H1 (cell line): Measurements from ENCODE around the gene CLEC12A. TPM values are rescaled to one million over a fixed set of nuclear protein-coding genes. Genes with fewer than 3 reads are reported as not detected.

ENCODE experiments used
- CTCF ChIA-PET: fragments of 300-600 bp; sonication (Branson Sonifier 250); formaldehyde crosslinking; loops from one replicate; lab custom pipeline; 2021; ENCODE audit not compliant: partially characterized antibody; lab: Charles Lee
- POLR2A ChIA-PET: fragments of 300-600 bp; sonication (Branson Sonifier 250); formaldehyde crosslinking; loops from one replicate; lab custom pipeline; 2021; ENCODE audit warnings: inconsistent platforms; ENCODE audit not compliant: partially characterized antibody; lab: Charles Lee
- DNase-seq, 2 experiments: peaks; one replicate each; pipeline versions ENCODE4 v3.0.0 to v3.0.0-alpha.2; 2010 to 2022; ENCODE audit warnings: low spot score in 2 of 2, low read depth in 1 of 2, mixed read lengths in 1 of 2
- FAIRE-seq: peaks from 2 replicates; lab custom pipeline; 2011; peaks lifted over from hg19 to GRCh38; lab: Jason Lieb, UNC
- H2AFZ ChIP-seq: 2 replicates; pipeline ENCODE4 v1.8.1; 2012; ENCODE audit warnings: low read length, inconsistent platforms
- H2AK5ac ChIP-seq: 2 replicates; pipeline ENCODE4 v1.6.1; 2013; ENCODE audit warnings: low read depth, low read length
- H2BK120ac ChIP-seq: replicated peaks from 2 replicates; pipeline ENCODE3; 2013; ENCODE audit warnings: low read depth, low read length, inconsistent platforms
- H2BK12ac ChIP-seq: 2 replicates; pipeline ENCODE4 v1.6.1; 2013; ENCODE audit warnings: low read depth, low read length
- H2BK15ac ChIP-seq: 2 replicates; pipeline ENCODE4 v1.6.1; 2013; ENCODE audit warnings: low read length
- H2BK20ac ChIP-seq: 2 replicates; pipeline ENCODE4 v1.6.1; 2013; ENCODE audit warnings: low read length
- H2BK5ac ChIP-seq: 2 replicates; pipeline ENCODE4 v1.6.1; 2013; ENCODE audit warnings: low read depth, low read length
- H3K14ac ChIP-seq: 2 replicates; pipeline ENCODE4 v1.6.1; 2013; ENCODE audit warnings: inconsistent platforms; ENCODE audit not compliant: insufficient read length
- H3K18ac ChIP-seq: 2 replicates; pipeline ENCODE4 v1.6.1; 2013; ENCODE audit warnings: low read length; ENCODE audit errors: extremely low read depth
- H3K23ac ChIP-seq: 2 replicates; pipeline ENCODE4 v1.6.1; 2013; ENCODE audit warnings: inconsistent platforms; ENCODE audit not compliant: insufficient read length
- H3K23me2 ChIP-seq: 2 replicates; pipeline ENCODE4 v1.6.1; 2013; ENCODE audit warnings: low read depth, low read length
- H3K27ac ChIP-seq: 2 replicates; pipeline ENCODE4 v1.6.1; 2011; ENCODE audit warnings: low read depth, low read length, inconsistent platforms
- H3K27me3 ChIP-seq, 4 experiments: replicated peaks in 1 of 4; 1 replicate in 1 of 4; 2 replicates in 3 of 4; pipeline versions ENCODE4 v1.6.1 to v1.8.1; 2011 to 2013; ENCODE audit warnings: low read length in 3 of 4, mild to moderate bottlenecking in 3 of 4, inconsistent platforms in 2 of 4, mixed read lengths in 2 of 4, moderate library complexity in 1 of 4; ENCODE audit not compliant: control insufficient read depth in 3 of 4, insufficient read depth in 3 of 4; ENCODE audit errors: extremely low read depth in 1 of 4
- H3K36me3 ChIP-seq, 4 experiments: 2 replicates each; pipeline versions ENCODE4 v1.6.1 to v1.8.1; 2011 to 2013; ENCODE audit warnings: mild to moderate bottlenecking in 4 of 4, low read length in 3 of 4, moderate library complexity in 2 of 4, control low read depth in 1 of 4, inconsistent platforms in 1 of 4; ENCODE audit not compliant: insufficient read depth in 4 of 4, control insufficient read depth in 2 of 4
- H3K4ac ChIP-seq: replicated peaks from 2 replicates; pipeline ENCODE3; 2013; ENCODE audit warnings: low read length, low read depth, mixed read lengths, inconsistent platforms; ENCODE audit not compliant: insufficient read length
- H3K4me1 ChIP-seq, 4 experiments: replicated peaks in 1 of 4; 1 replicate in 1 of 4; 2 replicates in 3 of 4; pipeline versions ENCODE4 v1.6.1 to v1.8.1; 2011 to 2013; ENCODE audit warnings: low read length in 3 of 4, inconsistent platforms in 2 of 4, mixed read lengths in 1 of 4; ENCODE audit not compliant: insufficient read depth in 4 of 4, control insufficient read depth in 3 of 4
- H3K4me2 ChIP-seq, 2 experiments: 2 replicates each; pipeline versions ENCODE4 v1.6.1 to v1.8.1; 2011 to 2013; ENCODE audit warnings: low read depth in 2 of 2, low read length in 2 of 2, control low read depth in 1 of 2, inconsistent platforms in 1 of 2, mild to moderate bottlenecking in 1 of 2; ENCODE audit not compliant: insufficient read depth in 1 of 2
- H3K4me3 ChIP-seq, 4 experiments: fragments of 200-600, 300-600 bp in 1 of 4; sonication (generic), shearing (Covaris generic), sonication (Bioruptor Twin) in 1 of 4; 2 replicates each; pipeline versions ENCODE4 v1.5.1 to v1.8.1; 2011 to 2016; ENCODE audit warnings: low read length in 4 of 4, low read depth in 3 of 4, control low read depth in 2 of 4, inconsistent platforms in 2 of 4, mild to moderate bottlenecking in 2 of 4, mixed read lengths in 1 of 4, moderate library complexity in 1 of 4; ENCODE audit not compliant: insufficient read depth in 2 of 4; ENCODE audit errors: extremely low read depth in 1 of 4
- H3K56ac ChIP-seq: replicated peaks from 2 replicates; pipeline ENCODE3; 2013; ENCODE audit warnings: low read depth, mild to moderate bottlenecking, mixed read lengths, low read length, inconsistent platforms; ENCODE audit not compliant: insufficient read length
- H3K79me1 ChIP-seq: 2 replicates; pipeline ENCODE4 v1.6.1; 2013; ENCODE audit warnings: low read depth, low read length, control low read depth
- H3K79me2 ChIP-seq, 2 experiments: 2 replicates each; pipeline versions ENCODE4 v1.6.1 to v1.8.1; 2012 to 2013; ENCODE audit warnings: low read length in 2 of 2, mild to moderate bottlenecking in 2 of 2, inconsistent platforms in 1 of 2; ENCODE audit not compliant: insufficient read depth in 2 of 2, control insufficient read depth in 1 of 2
- H3K9ac ChIP-seq, 4 experiments: replicated peaks in 1 of 4; 1 replicate in 1 of 4; 2 replicates in 3 of 4; pipeline versions ENCODE4 v1.6.1 to v1.8.1; 2011 to 2013; ENCODE audit warnings: low read depth in 3 of 4, low read length in 3 of 4, control low read depth in 2 of 4, mild to moderate bottlenecking in 2 of 4, moderate library complexity in 2 of 4, inconsistent platforms in 1 of 4; ENCODE audit errors: extremely low read depth in 1 of 4
- H3K9me3 ChIP-seq, 2 experiments: 2 replicates each; pipeline versions ENCODE4 v1.6.1 to v1.8.1; 2012 to 2013; ENCODE audit warnings: mild to moderate bottlenecking in 2 of 2, moderate library complexity in 2 of 2, control low read depth in 1 of 2, inconsistent platforms in 1 of 2, low read depth in 1 of 2, low read length in 1 of 2, mixed read lengths in 1 of 2; ENCODE audit not compliant: insufficient read depth in 2 of 2
- H4K20me1 ChIP-seq, 2 experiments: replicated peaks in 1 of 2; 2 replicates each; pipeline versions ENCODE3 to v1.8.1; 2011 to 2013; ENCODE audit warnings: inconsistent platforms in 2 of 2, low read length in 2 of 2, mild to moderate bottlenecking in 1 of 2; ENCODE audit not compliant: insufficient read depth in 2 of 2, control insufficient read depth in 1 of 2
- H4K5ac ChIP-seq: 2 replicates; pipeline ENCODE4 v1.6.1; 2013; ENCODE audit warnings: low read length, low read depth, mixed read lengths, inconsistent platforms; ENCODE audit not compliant: insufficient read length
- H4K8ac ChIP-seq: 2 replicates; pipeline ENCODE4 v1.8.0; 2013; ENCODE audit warnings: mild to moderate bottlenecking, moderate library complexity, low read length, inconsistent platforms; ENCODE audit not compliant: insufficient read depth; ENCODE audit errors: extremely low read depth
- H4K91ac ChIP-seq: replicated peaks from 2 replicates; pipeline ENCODE3; 2013; ENCODE audit warnings: low read length, mixed read lengths, inconsistent platforms; ENCODE audit not compliant: insufficient read length
- ATF3 ChIP-seq: IDR thresholded peaks from 2 replicates; pipeline ENCODE4 v1.6.1; 2011; ENCODE audit warnings: low read depth, mild to moderate bottlenecking, low read length; ENCODE audit not compliant: insufficient read depth
- CBX5 ChIP-seq: fragments of 300-800, 300-1000 bp; sonication (generic); IDR thresholded peaks from 2 replicates; pipeline ENCODE4 v1.7.1; 2016; ENCODE audit warnings: antibody characterized with exemption, low read length, low read depth
- FOSL1 ChIP-seq: IDR thresholded peaks from 2 replicates; pipeline ENCODE4 v1.6.1; 2011; ENCODE audit warnings: mild to moderate bottlenecking, low read depth, low read length, moderate library complexity; ENCODE audit not compliant: insufficient read depth
- GTF2F1 ChIP-seq: IDR thresholded peaks from 2 replicates; pipeline ENCODE4 v1.6.1; 2012; ENCODE audit warnings: low read depth, low read length, improper control_type of control experiment, borderline replicate concordance
- POLR2AphosphoS5 ChIP-seq: IDR thresholded peaks from 2 replicates; pipeline ENCODE4 v1.6.1; 2011; ENCODE audit warnings: low read depth, low read length
- WGBS, 2 experiments: shearing (Covaris generic) in 1 of 2; methylation state at CpG; one replicate each; pipeline versions ENCODE4 v1.1.6 to v1.1.7; 2013 to 2015; ENCODE audit warnings: low lambda C conversion rate in 2 of 2, mixed read lengths in 2 of 2, inconsistent platforms in 1 of 2, low coverage in 1 of 2, missing lambda C conversion rate in 1 of 2; ENCODE audit not compliant: insufficient replicate concordance in 2 of 2, insufficient coverage in 1 of 2, insufficient read length in 1 of 2; ENCODE audit errors: extremely low coverage in 1 of 2, missing lambda C conversion rate in 1 of 2; 5-methylcytosine and 5-hydroxymethylcytosine counted together
- polyA plus RNA-seq, 7 experiments: library from polyadenylated mRNA; depleted of rRNA in 3 of 7; stranded (reverse) in 5 of 7; unstranded in 2 of 7; fragments of >200 nt in 5 of 7; fragments of 200-250 nt in 2 of 7; gene quantifications; 1 replicate in 5 of 7; 2 replicates in 1 of 7; 4 replicates in 1 of 7; pipeline versions ENCODE4 v1.2.1 to v1.2.3, GENCODE V29; 2011 to 2013; ENCODE audit warnings: missing spikeins in 2 of 7, mixed read lengths in 2 of 7
- total RNA-seq: library from RNA; stranded (reverse); fragmentation: NEBNext Ultra II Directional; extraction: Animal tissue kit (Norgen Biotek cat#: 25700); gene quantifications from 2 replicates; pipeline ENCODE4 v1.2.1, GENCODE V29; 2021

The CLEC12A gene
- total and polyA plus RNA-seq, 2 of the 8 experiments (the other 6 are each of a cell fraction or from before 2014, with no cell fraction given), result not detected

GRCh38 chr12:10018386-10018785 lies 47.2 kb downstream of the CLEC12A start:
- H3K9me3 ChIP-seq, result no peaks in the 10 kb centered on the region
- no peak overlapping the region for H3K4ac ChIP-seq
- no peak overlapping the region for H3K56ac ChIP-seq
- H3K4me3 ChIP-seq, result no peak overlapping the region
- no peak overlapping the region for H4K91ac ChIP-seq
- WGBS, 2 experiments, result 93% methylated on average over 5 of the region's 5 CpGs; no CpG with 5 or more reads in 1 of the 2 experiments
- no peak overlapping the region for H2BK5ac ChIP-seq
- H3K27ac ChIP-seq, result no peak overlapping the region
- H3K4me2 ChIP-seq, result no peak overlapping the region
- no peak overlapping the region for H3K23ac ChIP-seq
- no peak overlapping the region for H2AFZ ChIP-seq
- no peaks in the 10 kb centered on the region for H3K36me3 ChIP-seq
- H3K27me3 ChIP-seq, result no peaks in the 10 kb centered on the region
- no peak overlapping the region for H2AK5ac ChIP-seq
- H4K8ac ChIP-seq, result no peak overlapping the region
- H3K18ac ChIP-seq, result no peak overlapping the region
- no peaks in the 10 kb centered on the region for H3K23me2 ChIP-seq
- CTCF ChIA-PET, result interaction anchor here (0.7 to 2.2 kb wide), 6 partner anchors 8 to 268 kb away, joined by 3 to 13 read pairs (median 4); partner anchors contain the start of gene CLEC12B
- FAIRE-seq (no peak), DNase-seq (no peak)
- H3K9ac ChIP-seq, result no peak overlapping the region
- H3K79me1 ChIP-seq, result no peaks in the 10 kb centered on the region
- H2BK12ac ChIP-seq, result no peak overlapping the region
- no peak overlapping the region for H4K5ac ChIP-seq
- POLR2A ChIA-PET, result no interaction called here
- no peak overlapping the region for H2BK15ac ChIP-seq
- H4K20me1 ChIP-seq, result no peaks in the 10 kb centered on the region
- H2BK120ac ChIP-seq, result no peak overlapping the region
- H2BK20ac ChIP-seq, result no peak overlapping the region
- H3K14ac ChIP-seq, result no peak overlapping the region
- peaks cover 0 to 3% (median 0%) of the 10 kb centered on the region in 4 experiments; a peak in 3 of 7 replicates for H3K4me1 ChIP-seq
- no peaks in the 10 kb centered on the region for H3K79me2 ChIP-seq
- TF ChIP-seq POLR2AphosphoS5 (no peak), ATF3 (no peak), FOSL1 (no peak), GTF2F1 (no peak), CBX5 (no peak)
